GM10248 (cell line): Measurements from ENCODE around the gene SCGB1C2.

Source experiments
- CTCF ChIA-PET: fragments of 300-600 bp; sonication (Branson Sonifier 250); formaldehyde crosslinking; extraction: SDS; loops from one replicate; lab custom pipeline; 2021; ENCODE audit warnings: antibody characterized with exemption; lab: Yijun Ruan, JAX
- POLR2A ChIA-PET: fragments of 350-650 bp; sonication (Branson Sonifier 250); formaldehyde crosslinking; extraction: SDS; loops from one replicate; lab custom pipeline; 2020; ENCODE audit warnings: antibody characterized with exemption; lab: Yijun Ruan, JAX
- DNase-seq: peaks from one replicate; pipeline ENCODE4 v3.0.0; 2012; ENCODE audit errors: extremely low spot score
- TF ChIP-seq, protein P1 (sequence below): IDR thresholded peaks from 2 replicates; pipeline ENCODE4 v1.5.1; 2012; ENCODE audit warnings: mild to moderate bottlenecking, low read depth; ENCODE audit errors: extremely low read depth, missing control alignments, control extremely low read depth

SCGB1C2 gene

DNA sequence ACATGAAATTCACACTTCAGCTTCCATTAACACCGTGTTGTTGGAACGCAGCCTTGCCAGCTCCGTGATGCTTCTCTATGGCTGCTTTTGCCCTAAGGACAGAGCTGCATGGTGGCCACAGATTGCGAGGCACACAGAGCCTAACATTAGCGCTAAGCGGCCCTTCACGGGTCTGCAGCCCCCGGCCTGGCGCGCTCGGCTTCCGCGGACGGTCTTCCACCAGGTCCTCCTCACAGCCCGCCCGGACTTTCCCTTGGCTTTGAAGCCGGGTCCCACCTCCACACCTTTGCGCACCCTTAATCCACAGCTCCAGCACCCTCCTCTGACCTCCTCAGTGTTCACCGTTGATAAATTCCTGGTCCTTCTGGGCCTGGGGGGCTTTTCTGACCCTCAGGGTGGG lies 19.6 kb downstream of the SCGB1C2 start:
- POLR2A ChIA-PET = no interaction called here

GRCh38 chr17:157901-158300 lies 20.5 kb downstream of the SCGB1C2 start:
- POLR2A ChIA-PET = no interaction called here
- CTCF ChIA-PET = no interaction called here
- TF ChIP-seq, protein P1, sequence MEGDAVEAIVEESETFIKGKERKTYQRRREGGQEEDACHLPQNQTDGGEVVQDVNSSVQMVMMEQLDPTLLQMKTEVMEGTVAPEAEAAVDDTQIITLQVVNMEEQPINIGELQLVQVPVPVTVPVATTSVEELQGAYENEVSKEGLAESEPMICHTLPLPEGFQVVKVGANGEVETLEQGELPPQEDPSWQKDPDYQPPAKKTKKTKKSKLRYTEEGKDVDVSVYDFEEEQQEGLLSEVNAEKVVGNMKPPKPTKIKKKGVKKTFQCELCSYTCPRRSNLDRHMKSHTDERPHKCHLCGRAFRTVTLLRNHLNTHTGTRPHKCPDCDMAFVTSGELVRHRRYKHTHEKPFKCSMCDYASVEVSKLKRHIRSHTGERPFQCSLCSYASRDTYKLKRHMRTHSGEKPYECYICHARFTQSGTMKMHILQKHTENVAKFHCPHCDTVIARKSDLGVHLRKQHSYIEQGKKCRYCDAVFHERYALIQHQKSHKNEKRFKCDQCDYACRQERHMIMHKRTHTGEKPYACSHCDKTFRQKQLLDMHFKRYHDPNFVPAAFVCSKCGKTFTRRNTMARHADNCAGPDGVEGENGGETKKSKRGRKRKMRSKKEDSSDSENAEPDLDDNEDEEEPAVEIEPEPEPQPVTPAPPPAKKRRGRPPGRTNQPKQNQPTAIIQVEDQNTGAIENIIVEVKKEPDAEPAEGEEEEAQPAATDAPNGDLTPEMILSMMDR = no peak
- DNase-seq = no peak

More for the DNA sequence above, 19.6 kb downstream of the SCGB1C2 start:
- TF ChIP-seq, protein P1 = no peak
- DNase-seq = no peak
- CTCF ChIA-PET = no interaction called here

DNA sequence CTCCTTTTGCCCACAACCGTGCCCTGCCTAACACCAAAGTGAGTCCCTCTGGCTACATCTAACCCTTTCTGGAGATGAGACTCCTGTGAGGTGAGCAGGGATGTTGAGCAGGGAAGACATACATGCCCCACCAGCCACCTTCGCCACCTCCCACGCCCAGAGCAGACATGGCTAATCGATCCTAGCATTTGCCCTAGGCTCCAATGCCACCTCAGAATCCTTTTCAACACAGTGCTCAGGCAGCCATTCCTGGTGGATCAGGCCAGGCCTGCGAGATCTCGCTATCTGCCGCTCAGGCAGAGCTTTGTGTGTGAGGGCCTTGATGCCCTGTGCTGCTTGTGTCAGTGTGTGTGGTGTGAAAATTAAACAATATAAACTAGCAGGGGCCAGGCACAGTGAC lies 21.0 kb downstream of the SCGB1C2 start:
- ChIA-PET POLR2A (no interaction called here), CTCF (no interaction called here)
- TF ChIP-seq, protein P1 = no peak
- no peak for DNase-seq

GRCh38 chr17:159609-160008 lies 22.2 kb downstream of the SCGB1C2 start:
- ChIA-PET CTCF (no interaction called here), POLR2A (no interaction called here)
- no peak for DNase-seq
- TF ChIP-seq, protein P1 = no peak

GRCh38 chr17:160336-160735 lies 23.0 kb downstream of the SCGB1C2 start:
- POLR2A ChIA-PET = no interaction called here

DNA sequence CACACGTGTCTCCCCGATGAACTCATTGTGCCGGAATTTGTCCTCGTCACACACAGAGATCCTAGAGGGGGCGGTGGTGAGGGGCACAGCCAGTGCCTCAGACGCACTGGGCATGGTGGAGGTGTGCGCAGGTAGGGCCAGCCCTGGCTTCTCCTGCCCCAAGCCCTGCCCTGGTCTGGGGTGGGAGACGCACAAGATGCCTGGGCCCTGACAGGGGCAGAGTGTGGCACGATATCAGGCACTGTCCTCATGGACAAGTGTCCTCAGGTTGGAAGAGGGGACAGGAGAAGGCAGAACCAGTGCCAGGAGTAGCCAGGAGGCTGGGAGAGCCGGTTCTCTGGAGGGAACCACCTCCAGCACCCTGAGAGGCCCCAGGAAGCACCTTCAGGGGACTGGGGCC lies 24.1 kb downstream of the SCGB1C2 start:
- ChIA-PET CTCF (interaction anchor here (0.7 to 1.7 kb wide), 2 partner anchors 16 to 251 kb away, joined by 3 to 4 read pairs; no protein-coding TSS in a partner anchor), POLR2A (no interaction called here)
- TF ChIP-seq, protein P1 = no peak
- no peak for DNase-seq

More at GRCh38 chr17:160336-160735, 23.0 kb downstream of the SCGB1C2 start:
- CTCF ChIA-PET = no interaction called here
- DNase-seq = no peak
- TF ChIP-seq, protein P1 = no peak
